Trophoblast cell (in vitro differentiated cells and primary cell): Measurements from ENCODE around the gene TNNT1.

Experiments
- DNase-seq, 2 donors: peaks; one replicate each; pipeline ENCODE4 v3.0.0-alpha.2; 2016
- H2AFZ ChIP-seq: 2 replicates; pipeline ENCODE4 v1.6.1; 2013; ENCODE audit warnings: low read length, moderate library complexity, mild to moderate bottlenecking; ENCODE audit not compliant: insufficient read depth, poor library complexity
- H2AK5ac ChIP-seq: 2 replicates; pipeline ENCODE4 v1.6.1; 2013; ENCODE audit warnings: mild to moderate bottlenecking, low read length
- H2BK120ac ChIP-seq: 2 replicates; pipeline ENCODE4 v1.6.1; 2013; ENCODE audit warnings: low read length, mild to moderate bottlenecking, moderate library complexity; ENCODE audit not compliant: insufficient read depth, poor library complexity
- H2BK12ac ChIP-seq: 2 replicates; pipeline ENCODE4 v1.6.1; 2013; ENCODE audit warnings: mild to moderate bottlenecking, low read length, moderate library complexity
- H2BK5ac ChIP-seq: 2 replicates; pipeline ENCODE4 v1.6.1; 2013; ENCODE audit warnings: low read length, low read depth, moderate library complexity, mild to moderate bottlenecking; ENCODE audit not compliant: poor library complexity
- H3K14ac ChIP-seq: 2 replicates; pipeline ENCODE4 v1.6.1; 2013; ENCODE audit warnings: mild to moderate bottlenecking, low read length
- H3K18ac ChIP-seq: 2 replicates; pipeline ENCODE4 v1.6.1; 2013; ENCODE audit warnings: mild to moderate bottlenecking, low read length
- H3K23ac ChIP-seq: 2 replicates; pipeline ENCODE4 v1.6.1; 2013; ENCODE audit warnings: low read length
- H3K27ac ChIP-seq: 2 replicates; pipeline ENCODE4 v1.5.1; 2013; ENCODE audit warnings: low read depth, mild to moderate bottlenecking, inconsistent platforms, low read length, moderate library complexity
- H3K27me3 ChIP-seq: 2 replicates; pipeline ENCODE4 v1.6.1; 2013; ENCODE audit warnings: inconsistent platforms, mild to moderate bottlenecking, low read length, moderate library complexity; ENCODE audit not compliant: insufficient read depth
- H3K36me3 ChIP-seq, 2 experiments: 1 replicate in 1 of 2; 2 replicates in 1 of 2; pipeline ENCODE4 v1.6.1; 2013; ENCODE audit warnings: low read length in 2 of 2, mild to moderate bottlenecking in 2 of 2, moderate library complexity in 1 of 2; ENCODE audit not compliant: insufficient read depth in 2 of 2, control insufficient read depth in 1 of 2
- H3K4ac ChIP-seq: 2 replicates; pipeline ENCODE4 v1.6.1; 2013; ENCODE audit warnings: low read depth, mild to moderate bottlenecking, low read length, moderate library complexity
- H3K4me1 ChIP-seq, 2 experiments: 1 replicate in 1 of 2; 2 replicates in 1 of 2; pipeline ENCODE4 v1.6.1; 2013; ENCODE audit warnings: low read length in 2 of 2, mild to moderate bottlenecking in 2 of 2, moderate library complexity in 1 of 2; ENCODE audit not compliant: insufficient read depth in 2 of 2, control insufficient read depth in 1 of 2
- H3K4me2 ChIP-seq: 2 replicates; pipeline ENCODE4 v1.6.1; 2013; ENCODE audit warnings: inconsistent platforms, mild to moderate bottlenecking, low read length, moderate library complexity
- H3K4me3 ChIP-seq: 2 replicates; pipeline ENCODE4 v1.5.1; 2013; ENCODE audit warnings: mild to moderate bottlenecking, low read depth, low read length, inconsistent platforms
- H3K79me1 ChIP-seq: one replicate; pipeline ENCODE4 v1.6.1; 2013; ENCODE audit warnings: low read length
- H3K79me2 ChIP-seq: 2 replicates; pipeline ENCODE4 v1.6.1; 2013; ENCODE audit warnings: low read length, mild to moderate bottlenecking; ENCODE audit not compliant: control insufficient read depth, insufficient read depth, poor library complexity
- H3K9ac ChIP-seq: 2 replicates; pipeline ENCODE4 v1.6.1; 2013; ENCODE audit warnings: mild to moderate bottlenecking, low read length
- H3K9me3 ChIP-seq: 2 replicates; pipeline ENCODE4 v1.6.1; 2013; ENCODE audit warnings: low read depth, mild to moderate bottlenecking, control low read depth, inconsistent platforms, low read length; ENCODE audit not compliant: insufficient read depth
- H4K12ac ChIP-seq: 2 replicates; pipeline ENCODE4 v1.6.1; 2013; ENCODE audit warnings: low read depth, mild to moderate bottlenecking, low read length, moderate library complexity
- H4K8ac ChIP-seq: 2 replicates; pipeline ENCODE4 v1.6.1; 2013; ENCODE audit warnings: low read depth, mild to moderate bottlenecking, low read length, moderate library complexity
- H4K91ac ChIP-seq: one replicate; pipeline ENCODE4 v1.6.1; 2013; ENCODE audit warnings: low read depth, mild to moderate bottlenecking, low read length, moderate library complexity
- WGBS: extraction: QIAGEN DNeasy Blood & Tissue Kit; methylation state at CpG from one replicate; pipeline ENCODE4 v1.1.7; 2013; ENCODE audit warnings: missing lambda C conversion rate; ENCODE audit not compliant: insufficient read length, insufficient coverage; ENCODE audit errors: extremely low coverage; 5-methylcytosine and 5-hydroxymethylcytosine counted together

The TNNT1 gene

GRCh38 chr19:55118401-55118991 lies 30.5 kb downstream of the TNNT1 start:
- Histone ChIP-seq H2AFZ (peak overlapping the region; percentile 89), H3K18ac (peak overlapping the region; percentile 29), H3K9ac (no peak overlapping the region), H3K9me3 (no peaks in the 10 kb centered on the region), H2AK5ac (peak overlapping the region; percentile 80), H4K8ac (peak overlapping the region; percentile 97), H4K91ac (peak overlapping the region; percentile 90), H3K23ac (no peak overlapping the region), H3K4ac (peak overlapping the region; percentile 60), H3K27ac (peak overlapping the region; percentile 47), H3K79me2 (peaks cover 23% of the 10 kb centered on the region), H3K14ac (peak overlapping the region; percentile 79), H3K4me1 (peaks cover 20 to 24% of the 10 kb centered on the region in 2 experiments), H3K79me1 (peaks cover 13% of the 10 kb centered on the region), H2BK5ac (peak overlapping the region; percentile 16), H3K4me3 (peak overlapping the region; percentile 41), H2BK12ac (peak overlapping the region; percentile 15), H4K12ac (peak overlapping the region; percentile 99), H3K27me3 (no peaks in the 10 kb centered on the region), H3K4me2 (peak overlapping the region; percentile 68), H3K36me3 (peaks cover 0 to 2% of the 10 kb centered on the region in 2 experiments), H2BK120ac (peak overlapping the region; percentile 61)
- DNase-seq: no peak
- no CpG with 5 or more reads among the region's 22 CpGs for WGBS

- H3K4me1 ChIP-seq: peaks cover 26 to 30% of the 10 kb centered on the region in 2 experiments
- peaks cover 23% of the 10 kb centered on the region for H3K79me2 ChIP-seq
- no peaks in the 10 kb centered on the region for H3K9me3 ChIP-seq
- H2BK120ac ChIP-seq: peak overlapping the region; percentile 54
- H3K4me2 ChIP-seq: peak overlapping the region; percentile 68
- no CpG with 5 or more reads among the region's 44 CpGs for WGBS
- H3K23ac ChIP-seq: no peak overlapping the region
- peak overlapping the region; percentile 52 for H3K18ac ChIP-seq
- DNase-seq: peak; percentile 99
- peaks cover under 1 to 2% of the 10 kb centered on the region in 2 experiments for H3K36me3 ChIP-seq
- no peaks in the 10 kb centered on the region for H3K27me3 ChIP-seq
- no peak overlapping the region for H2AK5ac ChIP-seq
- H3K27ac ChIP-seq: peak overlapping the region; percentile 47
- peak overlapping the region; percentile 77 for H3K9ac ChIP-seq
- no peak overlapping the region for H2BK12ac ChIP-seq
- H2BK5ac ChIP-seq: peak overlapping the region; percentile 47
- H2AFZ ChIP-seq: peak overlapping the region; percentile 69
- H4K8ac ChIP-seq: peak overlapping the region; percentile 97
- peak overlapping the region; percentile 51 for H3K14ac ChIP-seq
- H3K79me1 ChIP-seq: peaks cover 13% of the 10 kb centered on the region
- peak overlapping the region; percentile 61 for H4K91ac ChIP-seq
- H4K12ac ChIP-seq: peak overlapping the region; percentile 70
- H3K4ac ChIP-seq: no peak overlapping the region
- H3K4me3 ChIP-seq: peak overlapping the region; percentile 77
These were observed 31.2 kb downstream of the TNNT1 start for GRCh38 chr19:55117663-55118391.

- peaks cover 13% of the 10 kb centered on the region for H3K79me1 ChIP-seq
- no peaks in the 10 kb centered on the region for H3K9me3 ChIP-seq
- peak within 1 kb of the TSS; percentile 99 for H4K12ac ChIP-seq
- peak within 1 kb of the TSS; percentile 47 for H3K27ac ChIP-seq
- peak within 1 kb of the TSS; percentile 80 for H2AK5ac ChIP-seq
- peak within 1 kb of the TSS; percentile 90 for H4K91ac ChIP-seq
- H3K4me3 ChIP-seq: peak within 1 kb of the TSS; percentile 84
- peaks cover 8 to 10% of the 10 kb centered on the region in 2 experiments for H3K36me3 ChIP-seq
- H3K27me3 ChIP-seq: no peaks in the 10 kb centered on the region
- peak within 1 kb of the TSS; percentile 58 for H2BK5ac ChIP-seq
- H2AFZ ChIP-seq: peak within 1 kb of the TSS; percentile 89
- DNase-seq: peak; percentile 27 to 48
- peaks cover 26 to 31% of the 10 kb centered on the region in 2 experiments for H3K4me1 ChIP-seq
- WGBS: no CpG with 5 or more reads among the region's 97 CpGs
- H3K9ac ChIP-seq: peak within 1 kb of the TSS; percentile 91
- H3K14ac ChIP-seq: peak within 1 kb of the TSS; percentile 92
- peak within 1 kb of the TSS; percentile 15 for H2BK12ac ChIP-seq
- peak within 1 kb of the TSS; percentile 61 for H2BK120ac ChIP-seq
- H4K8ac ChIP-seq: peak within 1 kb of the TSS; percentile 97
- H3K4ac ChIP-seq: peak within 1 kb of the TSS; percentile 81
- H3K18ac ChIP-seq: peak within 1 kb of the TSS; percentile 84
- no peak within 1 kb of the TSS for H3K23ac ChIP-seq
- peaks cover 23% of the 10 kb centered on the region for H3K79me2 ChIP-seq
- H3K4me2 ChIP-seq: peak within 1 kb of the TSS; percentile 68
These were observed 31.9 kb downstream of the TNNT1 start, which contains the start of gene PPP1R12C for GRCh38 chr19:55116859-55117662. PPP1R12C (minus strand) TSS chr19:55117637; CDS start chr19:55117543, 94 bp downstream.

- Histone ChIP-seq H3K14ac (peak overlapping the region; percentile 92), H3K18ac (no peak overlapping the region), H3K27me3 (no peaks in the 10 kb centered on the region), H2BK5ac (no peak overlapping the region), H3K27ac (no peak overlapping the region), H3K79me2 (peaks cover 23% of the 10 kb centered on the region), H3K4ac (peak overlapping the region; percentile 81), H3K4me2 (peak overlapping the region; percentile 68), H4K91ac (peak overlapping the region; percentile 10), H2AK5ac (peak overlapping the region; percentile 25), H3K23ac (no peak overlapping the region), H3K9ac (peak overlapping the region; percentile 91), H3K4me1 (peaks cover 26 to 31% of the 10 kb centered on the region in 2 experiments), H3K4me3 (peak overlapping the region; percentile 84), H3K36me3 (peaks cover 12 to 16% of the 10 kb centered on the region in 2 experiments), H3K79me1 (peaks cover 13% of the 10 kb centered on the region), H2AFZ (no peak overlapping the region), H2BK120ac (no peak overlapping the region), H4K12ac (no peak overlapping the region), H3K9me3 (no peaks in the 10 kb centered on the region), H4K8ac (no peak overlapping the region), H2BK12ac (no peak overlapping the region)
- no CpG with 5 or more reads among the region's 25 CpGs for WGBS
- DNase-seq: peak in 1 of 2 donors; percentile 45
These were observed 32.7 kb downstream of the TNNT1 start for GRCh38 chr19:55116232-55116858.
